GM18858 (cell line): ENCODE data around the gene ZMIZ1.

Experiments
- ATAC-seq: cut with Tn5 transposase; IDR thresholded peaks from one replicate; pipeline ENCODE4 v1.9.1; 2021; ENCODE audit not compliant: unreplicated experiment

ZMIZ1 gene

DNA sequence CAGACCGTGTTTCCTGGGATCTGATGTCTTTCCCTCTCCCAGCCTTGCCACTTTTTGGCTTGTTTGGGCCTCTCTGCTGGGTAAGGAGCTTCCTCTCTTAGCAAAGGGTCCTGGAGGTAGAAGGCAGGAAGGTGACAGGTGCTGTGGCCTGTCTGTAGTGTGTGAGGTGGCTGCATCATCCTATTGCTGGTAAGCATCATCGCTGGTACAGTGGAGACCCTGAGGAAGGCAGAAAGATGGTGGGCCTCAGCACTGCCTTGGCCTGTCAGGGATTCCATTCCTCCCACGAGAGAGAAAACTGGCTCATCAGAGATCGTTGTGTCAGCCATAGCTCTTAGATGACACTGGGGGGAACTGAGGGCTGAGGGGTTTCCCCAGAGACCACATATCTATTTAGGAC is 46.5 kb downstream of the ZMIZ1 start:
- no peak for ATAC-seq

DNA sequence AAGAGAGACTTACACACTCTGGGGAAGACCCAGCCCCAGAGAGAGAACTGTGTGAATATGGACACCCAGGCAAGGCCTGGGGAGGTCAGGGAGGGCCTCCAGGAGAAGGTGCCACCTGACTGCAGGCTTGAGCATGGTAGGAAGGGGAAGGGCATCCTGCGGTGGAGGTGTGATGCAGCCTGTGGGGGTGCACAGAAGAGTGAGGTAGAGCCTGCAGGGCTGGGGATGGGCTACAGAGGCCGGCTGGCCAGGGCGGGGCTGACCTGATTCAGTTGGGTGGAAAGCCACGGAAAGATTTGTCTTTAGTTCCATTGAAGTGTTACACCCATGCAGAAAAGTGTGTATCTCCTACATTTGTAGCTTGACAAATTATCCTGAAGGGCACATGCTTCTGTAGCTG is 47.6 kb downstream of the ZMIZ1 start:
- ATAC-seq = peak; percentile 23

DNA sequence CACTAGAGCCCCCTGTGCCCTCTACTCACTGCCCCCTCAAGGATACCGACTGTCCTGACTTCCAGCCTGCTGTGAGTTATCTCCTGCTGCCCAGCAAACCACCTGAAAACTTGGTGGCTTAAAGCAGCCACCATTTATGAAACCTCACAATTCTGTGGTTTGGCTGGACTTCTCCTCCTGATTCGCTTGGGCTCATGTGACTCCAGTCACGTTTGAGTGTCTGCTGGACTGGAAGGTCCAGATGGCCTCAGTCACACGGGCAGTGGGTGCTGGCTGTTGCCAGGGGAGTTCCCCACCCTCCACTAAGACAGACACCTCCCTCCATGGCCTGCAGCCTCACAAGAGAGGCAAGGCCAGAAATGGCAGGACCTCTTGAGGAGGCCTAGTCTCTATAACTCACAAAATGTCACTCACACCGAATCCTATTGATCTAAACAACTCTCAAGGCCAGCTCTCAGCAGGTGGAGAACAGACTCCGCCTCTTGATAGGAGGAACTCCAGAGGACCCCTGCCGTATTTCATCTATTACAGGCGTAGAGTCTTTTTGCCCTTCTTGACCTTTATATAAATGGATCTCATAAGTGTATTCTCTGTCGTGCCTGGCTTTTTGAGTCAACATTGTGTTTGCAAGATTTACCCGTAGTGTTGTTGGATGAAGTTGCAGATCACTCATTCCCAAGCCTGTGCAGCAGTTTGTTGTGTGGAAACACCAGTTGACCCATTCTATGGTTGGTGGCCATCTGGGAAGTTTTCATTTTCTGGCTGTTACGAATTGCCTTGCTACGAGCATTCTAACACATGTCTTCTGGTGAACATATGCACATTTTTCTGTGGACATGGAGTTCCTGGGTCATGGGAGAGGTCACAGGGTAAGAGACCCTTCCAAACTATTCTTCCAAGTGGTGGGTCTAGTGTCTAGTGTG is 48.3 kb downstream of the ZMIZ1 start:
- ATAC-seq = peak; percentile 66

DNA sequence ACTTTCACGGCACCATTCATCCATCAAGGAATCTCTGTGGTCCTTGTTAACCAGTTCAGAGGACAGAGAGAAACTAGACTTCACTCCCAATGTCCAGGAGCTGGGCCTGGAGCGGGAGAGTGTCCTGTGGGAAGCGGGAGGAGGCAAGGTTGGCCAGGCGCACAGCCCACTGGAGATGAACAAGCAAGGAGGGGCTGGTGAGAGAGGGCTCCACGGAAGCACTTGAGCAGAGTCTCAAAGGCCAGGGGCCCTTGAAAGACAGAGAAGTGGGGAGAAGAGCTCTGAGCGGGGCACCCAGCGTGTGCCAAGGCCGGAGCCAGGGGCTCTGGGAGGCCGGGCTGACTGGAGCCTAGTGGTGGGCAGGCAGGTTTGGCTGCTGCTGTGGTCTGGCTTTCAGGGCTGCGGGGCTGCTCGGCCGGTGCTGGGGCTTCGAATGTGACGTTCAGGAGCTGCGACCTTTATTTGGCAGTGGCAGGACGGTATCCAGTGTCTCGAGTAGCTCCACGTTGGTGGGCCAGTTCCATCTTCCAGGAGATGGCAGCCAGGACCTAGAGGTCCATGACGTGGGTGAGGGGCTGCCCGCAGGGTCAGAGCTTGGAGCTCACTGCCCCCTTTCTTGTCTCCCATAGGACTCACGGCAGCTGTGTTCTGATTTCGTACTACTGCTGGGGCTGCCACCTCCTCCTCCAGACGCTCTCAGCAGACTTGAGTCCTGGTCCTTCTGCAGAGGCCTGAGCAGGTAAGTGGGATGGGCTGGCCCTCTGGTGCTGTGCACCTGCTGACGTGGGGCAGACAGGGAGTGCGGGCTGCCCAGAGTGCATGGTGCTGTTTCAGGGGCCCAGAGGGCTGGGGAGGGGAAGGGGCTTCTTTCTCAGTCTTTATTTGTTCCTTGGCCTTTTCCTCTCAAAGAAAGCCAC is 49.8 kb downstream of the ZMIZ1 start:
- no peak for ATAC-seq

DNA sequence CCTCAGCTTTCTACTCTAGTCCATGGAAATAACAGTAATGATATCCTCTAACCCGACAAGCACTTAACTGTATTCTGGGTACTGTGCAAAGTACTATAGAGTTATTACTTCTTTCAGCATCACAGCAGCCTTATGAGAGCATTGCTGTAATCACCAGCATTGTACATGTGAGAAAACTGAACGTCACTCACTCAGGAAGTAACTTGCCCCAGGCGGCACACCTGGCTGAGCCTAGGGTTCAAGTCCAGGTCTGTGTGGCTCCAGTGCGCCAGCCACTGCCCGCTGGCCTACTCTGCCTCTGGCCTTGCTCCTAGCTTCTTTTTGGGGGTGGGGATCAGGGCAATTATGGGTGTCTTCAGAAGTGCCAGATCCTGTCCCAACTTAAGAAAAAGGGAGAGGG is 50.5 kb downstream of the ZMIZ1 start:
- no peak for ATAC-seq

DNA sequence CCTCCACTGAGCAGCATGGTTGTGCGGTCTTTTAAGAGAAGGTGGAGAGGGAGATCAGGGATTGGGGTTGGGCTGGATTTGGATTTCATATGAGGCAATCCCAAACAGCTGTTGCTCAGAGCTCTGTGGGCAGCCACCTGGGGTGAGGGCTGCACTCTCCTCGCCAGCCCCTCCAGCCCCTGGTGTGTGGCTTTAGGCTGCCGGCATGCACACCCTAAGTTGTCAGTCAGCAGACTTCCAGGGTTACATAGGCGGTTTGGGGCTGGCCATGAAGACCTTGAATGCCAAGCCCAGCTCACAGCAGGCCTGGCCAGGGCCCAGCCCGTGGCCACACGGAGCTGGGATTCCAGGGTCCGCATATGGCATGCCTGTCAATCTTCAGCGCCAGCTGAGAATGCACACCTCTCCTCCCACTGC is 54.8 kb downstream of the ZMIZ1 start:
- ATAC-seq = no peak

DNA sequence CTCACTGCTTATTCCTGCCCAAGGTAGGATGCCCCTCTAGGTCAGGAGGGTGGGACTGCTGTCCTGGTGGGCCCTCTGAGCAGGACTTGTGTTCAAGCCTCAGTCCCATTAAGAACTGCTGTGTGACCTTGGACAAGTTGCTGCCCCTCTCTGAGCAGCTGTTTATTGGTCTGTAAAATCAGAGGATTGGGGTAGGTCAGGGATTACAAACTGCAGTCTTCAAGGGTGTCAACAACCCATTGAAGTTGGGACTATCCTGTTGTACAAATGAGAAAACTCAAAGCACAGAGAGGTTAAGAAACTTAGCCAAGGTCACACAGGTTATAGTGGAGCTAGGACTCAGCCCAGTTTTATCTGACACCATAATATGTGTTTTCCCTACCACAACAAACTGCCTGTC is 55.3 kb downstream of the ZMIZ1 start:
- no peak for ATAC-seq

DNA sequence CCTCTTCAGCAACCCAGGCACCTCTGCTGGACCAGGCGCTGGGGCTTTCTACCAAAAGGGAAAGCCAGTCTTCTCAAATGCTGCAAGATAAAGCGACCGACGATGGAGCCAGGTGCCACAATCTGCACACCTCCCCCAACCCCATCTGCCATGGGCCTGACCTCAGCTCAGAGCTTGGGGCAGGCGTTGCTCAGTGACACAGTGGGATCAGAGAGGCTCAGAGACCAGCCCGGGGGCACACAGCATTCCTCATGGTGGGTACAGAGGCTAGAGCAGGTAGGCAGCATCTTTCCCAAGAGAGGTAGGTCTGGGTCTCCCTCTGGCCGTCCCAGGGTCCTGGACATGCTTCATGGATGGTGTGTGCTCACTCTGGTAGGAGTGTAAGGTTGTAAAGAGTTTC is 56.3 kb downstream of the ZMIZ1 start:
- no peak for ATAC-seq

DNA sequence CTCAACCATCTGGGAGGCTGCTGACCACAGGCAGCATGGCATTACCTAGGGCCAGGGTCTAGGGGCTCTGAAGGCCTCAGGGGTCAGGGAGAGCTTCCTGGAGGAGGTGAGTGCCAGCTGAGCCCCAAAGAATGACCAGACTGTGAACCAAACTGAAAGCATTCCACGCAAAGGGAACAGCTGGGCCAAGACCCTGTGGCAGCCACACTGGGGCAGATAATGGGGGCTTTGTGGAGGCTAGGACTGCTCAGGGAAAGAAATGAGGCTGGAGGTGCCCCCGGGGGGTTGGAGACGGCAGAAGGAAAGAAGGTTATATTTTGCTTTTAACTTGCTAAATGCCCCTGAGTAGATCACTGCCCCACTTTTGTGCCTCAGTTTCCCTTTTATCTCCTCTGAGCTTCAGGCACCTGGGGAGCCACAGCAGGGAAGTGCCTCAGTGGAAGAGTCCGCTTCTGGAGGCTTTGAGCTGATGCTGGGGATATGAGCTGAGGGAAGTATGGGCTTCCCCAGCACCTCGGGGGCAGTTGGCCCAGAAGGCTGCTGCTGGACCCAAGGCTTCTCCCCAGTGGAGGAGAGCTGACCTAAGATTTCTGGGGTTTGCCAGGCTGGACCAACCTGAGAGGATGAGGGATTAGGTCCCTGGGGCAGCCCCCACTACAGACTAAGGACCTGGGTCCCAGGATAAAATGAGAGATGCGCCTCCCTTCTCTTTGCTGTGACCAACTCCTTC is 57.8 kb downstream of the ZMIZ1 start:
- no peak for ATAC-seq

DNA sequence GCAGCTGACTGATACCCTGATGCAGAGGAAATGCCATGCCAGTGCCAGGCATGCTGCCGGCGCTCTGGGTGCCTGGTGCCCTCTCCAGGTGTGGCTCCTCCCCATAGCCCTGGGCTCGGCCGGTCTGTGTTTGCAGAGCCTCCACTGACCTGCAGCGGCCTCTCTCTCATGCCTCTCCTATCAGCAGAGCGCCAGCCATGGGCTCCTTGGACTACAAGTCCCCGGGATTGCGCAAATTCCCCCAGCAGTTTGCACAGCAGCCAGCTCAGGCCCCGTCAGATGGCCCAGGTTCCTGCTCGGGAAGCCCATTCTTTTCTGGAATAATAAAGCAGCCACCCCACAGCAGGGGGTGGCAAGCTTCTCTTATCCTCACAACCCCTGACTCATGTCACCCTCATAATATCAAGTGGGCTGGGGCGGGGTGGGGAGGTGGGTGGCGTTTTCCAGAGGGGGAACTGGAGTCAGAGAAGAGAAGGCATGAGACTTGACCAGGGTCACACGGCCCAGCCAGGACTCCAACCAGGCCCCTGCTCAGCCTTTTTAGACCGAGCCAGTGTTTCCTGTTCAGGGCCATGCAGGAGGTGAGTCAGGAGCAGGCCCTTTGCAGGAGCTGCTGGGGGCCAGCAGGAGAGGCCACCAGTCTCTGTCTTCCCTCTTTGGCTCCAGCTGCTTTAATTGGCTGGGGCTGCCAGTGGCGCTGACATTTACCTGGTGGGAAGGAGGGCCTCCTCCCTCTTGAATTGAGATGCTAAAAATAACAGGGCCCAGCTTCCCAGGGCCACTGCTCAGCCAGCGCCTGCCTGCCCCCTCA is 58.6 kb downstream of the ZMIZ1 start:
- ATAC-seq = no peak

DNA sequence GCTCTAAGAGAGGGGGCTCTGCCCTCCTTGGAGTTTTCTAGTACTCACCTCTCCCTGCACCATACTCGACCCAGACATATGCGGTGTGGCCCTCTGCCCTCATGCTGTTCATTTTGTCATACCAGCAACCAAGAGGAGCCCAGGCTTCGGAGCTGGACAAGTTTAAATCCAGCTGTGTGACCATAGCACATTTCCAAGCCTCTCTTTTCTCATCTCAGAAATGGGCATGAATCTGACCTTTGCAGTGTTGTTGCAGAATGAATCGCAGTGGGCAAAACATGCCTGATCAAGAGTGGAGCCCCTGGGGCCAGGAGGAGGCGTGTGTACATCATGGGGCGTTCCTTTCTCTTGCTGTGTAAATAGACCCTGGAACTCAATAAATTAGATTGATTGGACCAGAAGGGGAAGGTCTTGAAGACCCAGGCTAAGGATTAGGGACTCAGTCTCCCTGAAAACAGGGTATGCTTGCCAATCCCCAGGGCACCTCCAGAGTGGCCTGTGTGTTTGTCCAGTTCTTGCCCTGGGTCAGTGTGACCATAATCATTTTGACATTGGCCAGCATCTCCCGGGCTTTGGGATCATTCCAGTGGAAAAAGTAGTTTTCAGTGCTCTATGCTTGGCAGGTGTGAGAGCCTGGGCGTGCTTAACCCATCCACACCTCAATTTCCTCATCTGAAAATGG is 59.6 kb downstream of the ZMIZ1 start:
- ATAC-seq = no peak

DNA sequence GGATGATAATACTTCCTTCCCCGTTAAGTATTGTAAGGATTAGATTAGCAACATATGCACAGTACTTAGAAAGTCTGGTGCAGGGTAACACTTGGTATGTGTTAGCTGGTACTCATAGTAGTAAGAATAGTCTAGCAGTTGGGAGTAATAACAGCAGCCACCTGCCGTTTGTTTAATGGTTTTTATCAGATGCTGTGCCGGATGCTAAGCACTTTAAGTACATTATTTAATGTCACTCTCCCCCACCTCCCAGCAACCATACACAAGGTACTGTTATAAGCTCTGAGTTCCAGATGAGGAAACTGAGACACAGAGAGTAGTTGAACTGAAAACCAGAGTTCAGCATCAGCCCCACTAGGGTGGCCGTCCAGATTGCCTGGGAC is 60.1 kb downstream of the ZMIZ1 start:
- no peak for ATAC-seq

DNA sequence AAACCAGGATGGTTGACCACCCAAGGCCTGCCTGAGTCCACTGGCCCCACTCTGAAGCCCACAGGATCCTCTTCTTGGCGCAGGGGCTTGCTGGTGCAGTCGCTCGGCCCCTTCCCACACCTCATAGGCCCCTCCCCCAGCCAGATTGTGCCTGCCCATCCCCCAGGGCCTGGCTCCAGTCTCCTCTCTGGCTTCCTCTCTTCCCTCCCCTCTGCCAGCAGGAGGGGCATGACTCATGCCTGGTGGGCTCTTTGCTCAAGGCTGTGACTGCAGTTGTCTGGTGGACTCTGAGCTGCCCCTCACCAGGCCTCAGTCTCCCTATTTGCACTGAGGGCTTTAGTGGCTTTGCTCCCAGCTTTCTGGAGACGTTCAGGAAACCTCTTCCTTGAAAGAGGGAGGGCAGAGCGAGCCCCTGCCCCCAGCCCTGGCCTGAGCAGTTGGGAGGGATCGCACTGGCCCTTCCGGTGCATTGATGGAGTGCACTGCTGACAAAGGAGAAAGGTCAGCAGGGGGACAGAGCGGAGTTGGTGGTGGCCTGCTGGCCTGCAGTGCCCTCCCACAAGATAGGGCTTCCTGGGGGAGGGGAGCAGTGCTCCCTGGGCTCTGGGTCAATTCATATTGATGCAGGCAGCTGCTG is 60.7 kb downstream of the ZMIZ1 start:
- ATAC-seq = no peak

DNA sequence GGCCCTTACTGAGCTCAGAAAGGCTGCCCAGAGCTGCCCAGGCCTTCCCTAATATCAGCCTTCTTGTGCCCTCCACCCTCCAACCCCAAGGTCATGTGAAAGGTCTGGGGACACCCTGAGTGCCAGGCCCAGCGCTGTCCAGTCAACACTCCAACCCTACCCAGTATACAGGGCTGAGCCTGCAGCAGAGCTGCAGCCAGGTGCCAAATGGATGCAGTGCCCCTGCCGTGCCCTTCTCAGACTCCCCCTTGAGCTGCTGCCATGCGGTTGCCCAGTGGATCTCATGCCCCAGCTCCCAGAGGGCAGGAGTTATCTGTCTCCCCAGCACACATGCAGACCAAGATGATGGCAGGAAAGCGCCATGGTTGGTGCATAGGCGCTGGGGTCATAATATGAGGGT is 61.5 kb downstream of the ZMIZ1 start:
- no peak for ATAC-seq

DNA sequence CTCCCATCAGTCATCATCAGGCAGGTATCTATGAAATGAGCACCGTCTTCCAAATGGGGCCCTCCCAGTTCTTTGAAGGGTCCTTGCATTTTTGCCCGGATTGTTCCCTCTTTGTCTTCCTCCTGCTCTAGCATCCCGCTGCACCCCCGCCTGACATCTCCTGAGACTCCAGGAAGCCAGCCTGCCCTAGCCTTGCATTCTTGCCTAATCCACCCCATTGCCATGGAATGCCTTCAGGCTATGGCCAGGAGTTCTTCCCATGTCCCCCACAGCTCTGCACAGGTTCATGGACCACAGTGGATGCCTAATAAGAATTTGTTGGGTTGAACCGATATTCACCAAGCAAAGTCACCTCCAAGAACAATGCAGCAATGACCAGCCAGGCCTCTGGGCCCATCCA is 62.1 kb downstream of the ZMIZ1 start:
- no peak for ATAC-seq

DNA sequence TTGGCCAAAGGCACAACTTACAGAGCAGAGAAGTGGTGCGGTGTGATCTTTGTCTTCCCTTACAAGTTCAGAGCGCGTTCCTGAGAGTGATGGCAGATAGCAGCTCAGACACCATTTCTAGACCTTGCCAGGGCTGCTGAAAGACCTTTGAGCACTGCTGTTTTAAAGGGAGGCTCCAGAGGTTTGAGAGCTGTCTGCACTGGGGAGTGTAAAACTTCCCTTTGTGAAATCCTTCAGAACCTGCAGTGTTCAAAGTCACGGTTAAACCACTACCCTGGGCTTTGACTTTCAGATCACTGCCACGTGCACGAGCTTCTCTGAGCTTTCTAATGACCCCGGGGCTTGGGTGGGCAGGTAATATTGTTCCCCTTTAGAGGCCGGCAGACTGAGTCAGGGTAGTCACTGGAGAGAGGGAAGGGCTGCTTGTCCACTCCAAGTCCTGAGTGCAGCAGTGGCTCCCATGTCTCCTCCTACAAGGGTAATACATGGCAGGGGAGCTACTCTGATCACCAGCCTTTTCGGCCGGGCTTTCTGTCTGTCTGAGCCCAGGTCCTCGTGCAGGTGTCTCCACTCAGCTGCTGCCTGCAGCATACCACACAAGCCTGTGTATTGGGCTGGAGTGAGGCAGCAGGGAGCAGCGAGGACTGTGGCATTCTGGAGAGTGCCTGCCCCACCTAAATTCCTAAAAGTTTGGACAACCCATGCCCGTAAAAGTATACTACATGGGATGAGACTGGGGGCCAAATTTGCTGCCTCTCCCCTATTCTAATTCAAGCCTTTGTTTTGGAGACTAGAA is 63.3 kb downstream of the ZMIZ1 start:
- no peak for ATAC-seq

DNA sequence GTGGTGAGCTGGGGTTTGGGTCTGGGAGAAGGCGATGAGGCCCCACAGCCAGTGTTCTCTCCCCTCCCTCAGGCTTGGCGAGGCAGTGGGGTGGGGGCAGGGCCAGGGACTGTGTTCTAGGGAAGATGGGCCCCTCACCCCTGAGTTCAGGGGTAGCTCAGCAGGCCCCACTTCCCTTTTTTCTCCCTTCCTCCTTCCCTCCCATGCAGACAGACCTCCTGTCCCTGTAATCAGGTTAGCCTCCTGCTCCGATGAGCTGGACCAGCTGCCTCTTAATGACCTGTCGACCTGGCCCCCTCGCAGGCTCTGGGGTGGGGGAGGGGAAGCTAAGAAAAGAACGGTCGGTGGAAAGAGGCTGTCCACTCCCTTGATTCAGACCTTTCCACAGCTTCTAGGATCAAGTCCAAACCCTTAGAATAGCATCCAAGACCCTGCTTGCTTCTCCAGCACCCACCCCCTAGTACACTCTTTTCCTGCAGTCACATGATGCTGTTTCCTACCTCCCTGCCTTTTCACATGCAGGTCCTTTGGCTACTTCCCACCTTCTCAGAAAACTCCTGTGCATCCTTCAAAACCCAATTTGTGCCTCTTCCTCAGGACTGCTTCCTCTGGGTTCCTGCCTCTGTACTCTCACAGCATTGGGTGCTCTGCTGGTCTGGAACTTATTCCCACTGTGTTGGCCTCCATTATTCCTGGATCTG is 64.1 kb downstream of the ZMIZ1 start:
- no peak for ATAC-seq

DNA sequence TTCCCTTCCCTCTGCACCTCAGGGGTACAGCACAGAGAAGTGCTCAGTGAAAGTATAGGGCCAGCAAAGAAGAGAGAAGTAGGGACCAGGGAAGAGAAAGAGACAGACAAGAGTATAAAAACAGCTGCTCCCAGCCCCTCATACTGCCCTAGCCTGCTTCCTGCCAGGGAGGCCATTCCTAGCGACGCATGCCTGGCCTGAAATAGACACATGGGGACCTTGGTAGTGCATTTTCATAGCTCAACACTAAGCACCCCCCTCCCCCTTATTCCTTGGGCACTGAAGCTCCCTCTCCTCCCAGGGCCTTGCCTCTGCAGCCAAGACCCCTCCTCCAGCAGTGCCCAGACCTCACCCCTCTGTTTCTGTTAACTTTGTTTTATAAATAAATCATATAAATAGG is 64.7 kb downstream of the ZMIZ1 start:
- ATAC-seq = no peak
